ENCODE data around the gene VWF. TPM values are rescaled to one million over a fixed set of nuclear protein-coding genes. Genes with fewer than 3 reads are reported as not detected.

The VWF gene
- total and polyA plus RNA-seq, 2 of the 13 experiments (the other 11 are each of a cell fraction or from before 2014, with no cell fraction given), result 0.20 to 0.25 TPM

GRCh38 chr12:5976711-5977110, 147.8 kb downstream of the VWF start (continued):
- TF ChIP-seq TBP (CRISPR knock-in tag; IDR thresholded peaks at IDR 0.05), result no peak

GRCh38 chr12:5976196-5976595, 148.3 kb downstream of the VWF start:
- no TSS peak for BruUV-seq (replicated peaks)
- H3K27me3 ChIP-seq (ENCODE audit: control insufficient read depth in 1 of 2, insufficient read depth in 2 of 2, low read length in 2 of 2), result peaks cover 2 to 17% of the 10 kb centered on the region in 2 experiments; a peak in 3 of 5 replicates
- H3K4me1 ChIP-seq (ENCODE audit: insufficient read depth, low read length), result no peaks in the 10 kb centered on the region
- H3K9me3 ChIP-seq (ENCODE audit: low read length), result no peaks in the 10 kb centered on the region
- no peak overlapping the region for H3K9ac ChIP-seq (ENCODE audit: insufficient read depth, low read depth, low read length)
- in situ Hi-C loops (cut with HindIII; ENCODE audit: extremely low pct_ligation_motif_present, low pct_unique_long_range_greater_than_20kb), result no loop called here
- no peak for TF ChIP-seq RARA (CRISPR knock-in tag; IDR thresholded peaks at IDR 0.05)
- no peak for TF ChIP-seq GMEB2 (CRISPR knock-in tag; IDR thresholded peaks at IDR 0.05; ENCODE audit: low read depth)
- TF ChIP-seq NR1H2 (CRISPR knock-in tag; IDR thresholded peaks at IDR 0.05; ENCODE audit: borderline replicate concordance, low read depth), result no peak
- no peak for TF ChIP-seq ZC3H13 (CRISPR knock-in tag; IDR thresholded peaks at IDR 0.05)
- no peak for TF ChIP-seq KDM1A (CRISPR knock-in tag; IDR thresholded peaks at IDR 0.05)
- TF ChIP-seq PLSCR1 (CRISPR knock-in tag; IDR thresholded peaks at IDR 0.05; ENCODE audit: borderline replicate concordance), result no peak
- TF ChIP-seq NFYC (CRISPR knock-in tag; IDR thresholded peaks at IDR 0.05), result no peak
- no peak for TF ChIP-seq ZNF841 (CRISPR knock-in tag; IDR thresholded peaks at IDR 0.05; ENCODE audit: borderline replicate concordance)
- no peak for TF ChIP-seq ELF3 (CRISPR knock-in tag; IDR thresholded peaks at IDR 0.05)
- TF ChIP-seq ZNF512 (CRISPR knock-in tag; IDR thresholded peaks at IDR 0.05), result no peak
- TF ChIP-seq ESRRA (CRISPR knock-in tag; IDR thresholded peaks at IDR 0.05; ENCODE audit: low read depth), result no peak
- TF ChIP-seq ZNF207 (IDR thresholded peaks at IDR 0.05; ENCODE audit: borderline replicate concordance), result no peak
- no peak for TF ChIP-seq POLR2AphosphoS2 (IDR thresholded peaks at IDR 0.05; ENCODE audit: low read depth, low read length)
- TF ChIP-seq ZNF33B (CRISPR knock-in tag; IDR thresholded peaks at IDR 0.05), result no peak
- TF ChIP-seq TCF7 (IDR thresholded peaks at IDR 0.05; ENCODE audit: low read depth), result no peak
- no peak for TF ChIP-seq TRIM24 (CRISPR knock-in tag; IDR thresholded peaks at IDR 0.05)
- H3K4me3 ChIP-seq (replicated peaks in 1 of 3; ENCODE audit: insufficient read depth in 1 of 3, low read depth in 2 of 3, low read length in 3 of 3), result no peak overlapping the region
- intact Hi-C loops (cut with micrococcal nuclease; ENCODE audit: unreplicated experiment), result no loop called here
- no peak for FAIRE-seq
- H2AFZ ChIP-seq (ENCODE audit: low read length), result no peak overlapping the region
- H3K79me2 ChIP-seq (ENCODE audit: insufficient read depth, low read length), result no peaks in the 10 kb centered on the region
- H3K27ac ChIP-seq (ENCODE audit: extremely low read length, insufficient read depth, low read length), result no peak overlapping the region
- H3K4me2 ChIP-seq (ENCODE audit: low read depth, low read length), result no peak overlapping the region
- DNase-seq (ENCODE audit: low spot score), result no peak
- H4K20me1 ChIP-seq (ENCODE audit: insufficient read depth, low read length), result no peaks in the 10 kb centered on the region
- POLR2A ChIA-PET, result no interaction called here
- WGBS (ENCODE audit: low lambda C conversion rate), result 31% methylated on average over 7 of the region's 9 CpGs
- no peaks in the 10 kb centered on the region for H3K36me3 ChIP-seq (replicated peaks in 1 of 2; ENCODE audit: control insufficient read depth in 1 of 2, insufficient read depth in 2 of 2, low read length in 2 of 2)
- CTCF ChIA-PET (ENCODE audit: low intra/inter-chr PET ratio, low total read pairs), result no interaction called here
- ATAC-seq, result no peak

Measured in HepG2 (cell line).